K562 (cell line): ENCODE measurements around the gene SIGLEC11. TPM values are rescaled to one million over a fixed set of nuclear protein-coding genes. Genes with fewer than 3 reads are reported as not detected.

Experiments used
- BRCA1 ChIP-seq, 2 experiments: fragments of 450-650 bp in 1 of 2; sonication (generic) in 1 of 2; formaldehyde crosslinking in 1 of 2; IDR thresholded peaks; 2 replicates each; pipeline versions ENCODE4 v1.5.0 to v1.6.1; 2017 to 2020; ENCODE audit warnings: mild to moderate bottlenecking in 1 of 2, missing genetic modification reagents in 1 of 2
- ELK3 ChIP-seq: fragments of 450-650 bp; formaldehyde crosslinking; IDR thresholded peaks from 2 replicates; pipeline ENCODE4 v1.4.0; 2020; ENCODE audit warnings: mild to moderate bottlenecking
- HSF4 ChIP-seq: fragments of 250-450 bp; sonication (Bioruptor Pico); IDR thresholded peaks from 2 replicates; pipeline ENCODE4 v2.1.2; 2022; ENCODE audit warnings: mild to moderate bottlenecking, moderate library complexity, borderline replicate concordance
- KLF6 ChIP-seq: fragments of 250-450 bp; sonication (Bioruptor Pico); IDR thresholded peaks from 2 replicates; pipeline ENCODE4 v1.4.0; 2020; ENCODE audit warnings: mild to moderate bottlenecking, moderate library complexity, borderline replicate concordance
- MCM7 ChIP-seq, 2 experiments: fragments of 450-650 bp; IDR thresholded peaks; 2 replicates each; pipeline ENCODE4 v1.6.1; 2016 to 2018
- MTA3 ChIP-seq: fragments of 450-650 bp; formaldehyde crosslinking; IDR thresholded peaks from 2 replicates; pipeline ENCODE4 v1.6.1; 2017; ENCODE audit warnings: mild to moderate bottlenecking, borderline replicate concordance
- PKNOX1 ChIP-seq: fragments of 450-650 bp; IDR thresholded peaks from 2 replicates; pipeline ENCODE4 v1.6.1; 2016
- PPARD ChIP-seq: fragments of 250-450 bp; sonication (Bioruptor Pico); IDR thresholded peaks from 2 replicates; pipeline ENCODE4 v1.8.0; 2022; ENCODE audit warnings: inconsistent platforms, mild to moderate bottlenecking, moderate library complexity
- PRDM10 ChIP-seq: fragments of 450-650 bp; IDR thresholded peaks from 2 replicates; pipeline ENCODE4 v1.6.1; 2018; ENCODE audit not compliant: partially characterized antibody
- RBM14 ChIP-seq: fragments of 200-400 bp; formaldehyde crosslinking; IDR thresholded peaks from 2 replicates; pipeline ENCODE4 v1.6.1; 2018; ENCODE audit warnings: low read depth, mild to moderate bottlenecking, low read length, moderate library complexity, borderline replicate concordance; ENCODE audit not compliant: insufficient read depth
- SIN3A ChIP-seq, 2 experiments: fragments of 150-350 bp in 1 of 2; IDR thresholded peaks; 2 replicates each; pipeline ENCODE4 v1.6.1; 2011 to 2016; ENCODE audit warnings: borderline replicate concordance in 2 of 2, low read depth in 2 of 2, low read length in 2 of 2, mild to moderate bottlenecking in 2 of 2, moderate library complexity in 2 of 2; ENCODE audit not compliant: control insufficient read depth in 1 of 2
- SUPT5H ChIP-seq: fragments of 450-650 bp; IDR thresholded peaks from 2 replicates; pipeline ENCODE4 v1.6.1; 2016
- TCF15 ChIP-seq: fragments of 250-450 bp; sonication (Bioruptor Pico); IDR thresholded peaks from 2 replicates; pipeline ENCODE4 v1.8.0; 2022; ENCODE audit warnings: moderate library complexity, mild to moderate bottlenecking, inconsistent platforms
- TCF7 ChIP-seq: sonication (generic); IDR thresholded peaks from 2 replicates; pipeline ENCODE4 v1.6.1; 2016; ENCODE audit warnings: antibody characterized with exemption, borderline replicate concordance
- TGIF2 ChIP-seq: sonication (generic); formaldehyde crosslinking; IDR thresholded peaks from 2 replicates; pipeline ENCODE4 v1.8.1; 2022; ENCODE audit warnings: mild to moderate bottlenecking, missing genetic modification reagents, moderate library complexity
- ZFP1 ChIP-seq: fragments of 450-650 bp; formaldehyde crosslinking; IDR thresholded peaks from 2 replicates; pipeline ENCODE4 v1.4.0; 2020; ENCODE audit warnings: mild to moderate bottlenecking, mixed read lengths
- ZHX1 ChIP-seq: fragments of 150-350 bp; conservative IDR thresholded peaks from 2 replicates; pipeline ENCODE4 v1.6.1; 2014; ENCODE audit warnings: low read length
- ZNF143 ChIP-seq: sonication (generic); formaldehyde crosslinking; IDR thresholded peaks from 2 replicates; pipeline ENCODE4 v1.9.0; 2022; ENCODE audit warnings: mild to moderate bottlenecking, missing genetic modification reagents
- ZNF175 ChIP-seq: fragments of 200-800 bp; sonication (Bioruptor generic); IDR thresholded peaks from 2 replicates; pipeline ENCODE4 v1.6.1; 2016; ENCODE audit warnings: low read depth, mild to moderate bottlenecking, missing genetic modification characterization, missing compliant biosample characterization
- ZNF507 ChIP-seq: conservative IDR thresholded peaks from 2 replicates; pipeline ENCODE4 v1.6.1; 2017; ENCODE audit warnings: missing genetic modification characterization, missing compliant biosample characterization
- polyA plus RNA-seq, 8 experiments: library from polyadenylated mRNA; depleted of rRNA in 4 of 8; stranded (reverse) in 5 of 8; unstranded in 3 of 8; fragments of >200 nt; fragmentation: Nextera tagmentation in 2 of 8; fragmentation: Illumina TruSeq in 1 of 8; extraction: Ambion mirVana in 2 of 8; extraction: Trizol in 1 of 8; gene quantifications; 2 replicates each; pipeline versions ENCODE4 v1.2.1 to v1.2.3, GENCODE V29; 2011 to 2014; ENCODE audit warnings: inconsistent platforms in 1 of 8, missing spikeins in 1 of 8
- total RNA-seq, 7 experiments: library from RNA; depleted of rRNA in 6 of 7; stranded (reverse); fragments of >200 nt in 6 of 7; fragmentation: Illumina TruSeq in 2 of 7; extraction: Trizol in 2 of 7; gene quantifications; 2 replicates each; pipeline versions ENCODE4 v1.2.1 to v1.2.3, GENCODE V29; 2011 to 2021; ENCODE audit warnings: low replicate concordance in 1 of 7

Gene SIGLEC11
- total and polyA plus RNA-seq, 9 of the 15 experiments (the other 6 are each of a cell fraction or from before 2014, with no cell fraction given): not detected

GRCh38 chr19:49930483-49931011, 30.4 kb downstream of the SIGLEC11 start (continued):
- TF ChIP-seq BRCA1 (IDR thresholded peaks at IDR 0.05) (no peak), BRCA1 (CRISPR knock-in tag; IDR thresholded peaks at IDR 0.05) (no peak), MCM7 (IDR thresholded peaks at IDR 0.05) (no peak), RBM14 (no peak), PRDM10 (peak; percentile 26), ZNF507 (tag) (no peak), ZNF143 (CRISPR knock-in tag) (peak; percentile 10; the same call in 1 of the 2 replicates), KLF6 (CRISPR knock-in tag) (no peak), ELK3 (CRISPR knock-in tag) (no peak), ZNF175 (CRISPR knock-in tag) (no peak), HSF4 (CRISPR knock-in tag) (no peak), TCF7 (no peak), PPARD (CRISPR knock-in tag) (no peak), ZFP1 (CRISPR knock-in tag) (no peak), TCF15 (no peak), SIN3A (IDR thresholded peaks at IDR 0.05; ENCODE audit: borderline replicate concordance in 2 of 2, control insufficient read depth in 1 of 2, low read depth in 2 of 2, low read length in 2 of 2) (peak in 1 of 2 experiments; percentile 5; a peak in 1 of 4 replicates), PKNOX1 (no peak), SUPT5H (no peak), MTA3 (no peak), TGIF2 (CRISPR knock-in tag) (no peak), ZHX1 (no peak)
